Skeletal muscle cell (primary cell): Measurements from ENCODE around the gene ZNRF2.
A peak's percentile ranks its signal among the peaks of the same experiment; 100 is the strongest.
"Not testable (repeated sequence)": the region's sequence is repeated elsewhere in the genome, so short reads cannot be mapped to it uniquely, and the experiment has no call there.

Experiments used
- DNase-seq: peaks from one replicate; pipeline ENCODE4 v3.0.0-alpha.2; 2010; ENCODE audit warnings: low read depth
- H3K4me3 ChIP-seq: 2 replicates; pipeline ENCODE4 v1.5.1; 2011; ENCODE audit warnings: low read depth, mild to moderate bottlenecking, control low read depth, low read length, moderate library complexity

The ZNRF2 gene

GRCh38 chr7:30380824-30381223 is 96.4 kb downstream of the ZNRF2 start:
- not testable (repeated sequence) for H3K4me3 ChIP-seq, DNase-seq

- no peak for DNase-seq
- H3K4me3 ChIP-seq: no peak overlapping the region
These were observed 98.2 kb downstream of the ZNRF2 start for GRCh38 chr7:30382607-30383006.

GRCh38 chr7:30389791-30390190 is 105.4 kb downstream of the ZNRF2 start:
- DNase-seq: no peak
- H3K4me3 ChIP-seq: no peak overlapping the region

- no peak for DNase-seq
- no peak overlapping the region for H3K4me3 ChIP-seq
These were observed 106.6 kb downstream of the ZNRF2 start for GRCh38 chr7:30390736-30391636.

- DNase-seq: no peak
- H3K4me3 ChIP-seq: no peak overlapping the region
These were observed 107.4 kb downstream of the ZNRF2 start for GRCh38 chr7:30391806-30392205.

- no peak for DNase-seq
- H3K4me3 ChIP-seq: no peak overlapping the region
These were observed 111.3 kb downstream of the ZNRF2 start for GRCh38 chr7:30395676-30396075.

GRCh38 chr7:30396389-30396788 is 112.0 kb downstream of the ZNRF2 start:
- DNase-seq: no peak
- H3K4me3 ChIP-seq: no peak overlapping the region

- no peak for DNase-seq
- H3K4me3 ChIP-seq: no peak overlapping the region
These were observed 119.1 kb downstream of the ZNRF2 start for GRCh38 chr7:30403477-30403876.

- H3K4me3 ChIP-seq: no peak overlapping the region
- DNase-seq: no peak
These were observed 120.8 kb downstream of the ZNRF2 start for GRCh38 chr7:30405179-30405578.

GRCh38 chr7:30406664-30407425 is 122.4 kb downstream of the ZNRF2 start:
- peak; percentile 9 for DNase-seq

GRCh38 chr7:30411173-30411572 is 126.8 kb downstream of the ZNRF2 start:
- no peak overlapping the region for H3K4me3 ChIP-seq
- no peak for DNase-seq

More at GRCh38 chr7:30406664-30407425, 122.4 kb downstream of the ZNRF2 start:
- H3K4me3 ChIP-seq: no peak overlapping the region

GRCh38 chr7:30411897-30412296 is 127.5 kb downstream of the ZNRF2 start:
- no peak for DNase-seq
- no peak overlapping the region for H3K4me3 ChIP-seq

- no peak overlapping the region for H3K4me3 ChIP-seq
- DNase-seq: peak; percentile 49
These were observed 128.5 kb downstream of the ZNRF2 start for GRCh38 chr7:30412782-30413504.

GRCh38 chr7:30413864-30414263 is 129.5 kb downstream of the ZNRF2 start:
- no peak for DNase-seq
- H3K4me3 ChIP-seq: no peak overlapping the region
